ENCODE data around the gene PTPRR.

The PTPRR gene

DNA sequence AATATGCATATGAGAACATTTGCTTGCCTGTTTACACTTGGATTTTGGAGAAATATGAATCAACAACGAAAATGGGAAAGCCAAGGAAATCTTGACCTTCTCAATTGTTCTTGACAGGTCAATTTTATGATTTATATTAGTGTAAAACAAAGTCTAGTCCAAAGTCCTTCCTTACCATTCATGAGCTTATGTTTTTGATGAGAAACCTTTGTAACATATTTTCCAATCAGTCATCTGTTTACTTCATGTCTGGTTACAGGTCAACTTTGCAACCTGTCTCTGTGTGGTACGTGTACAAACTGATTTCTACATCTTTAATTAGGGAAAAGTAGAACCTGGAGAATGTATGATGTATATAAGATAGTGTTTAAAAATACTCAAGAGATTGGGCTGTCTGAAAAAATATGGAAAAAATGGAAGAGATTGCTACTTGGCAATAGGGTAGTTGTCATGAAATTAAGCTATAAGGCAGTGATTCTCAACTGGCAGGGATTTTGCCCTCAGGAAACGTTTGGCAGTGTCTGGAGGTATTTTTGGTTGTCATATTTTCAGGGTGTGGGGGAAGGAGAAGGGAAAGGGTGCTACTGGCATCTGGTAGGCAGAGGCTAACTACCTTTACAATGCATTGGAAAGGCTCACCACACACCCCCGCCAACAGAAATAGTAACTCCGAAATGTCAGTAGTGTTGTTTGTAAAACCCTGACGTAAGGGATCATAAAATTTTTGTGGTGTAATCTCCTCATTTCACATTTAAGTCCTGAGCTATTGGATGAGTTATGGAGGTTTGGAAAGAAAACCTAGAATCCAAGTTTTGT is 172.9 kb downstream of the PTPRR start:
- no peak overlapping the region for H3K56ac ChIP-seq (ENCODE audit: low read length)
- no peaks in the 10 kb centered on the region for H3K4me1 ChIP-seq (ENCODE audit: control insufficient read depth, low read depth, low read length)
- no peak overlapping the region for H3K4ac ChIP-seq (ENCODE audit: low read depth, low read length)
- no peaks in the 10 kb centered on the region for H3K79me1 ChIP-seq (ENCODE audit: low read length)
- H2BK120ac ChIP-seq (ENCODE audit: low read depth, low read length), result no peak overlapping the region
- no peak overlapping the region for H3K27ac ChIP-seq (ENCODE audit: low read depth, low read length)
- no peak for DNase-seq
- H3K36me3 ChIP-seq (ENCODE audit: control insufficient read depth, insufficient read depth, low read length), result no peaks in the 10 kb centered on the region
- no peak overlapping the region for H3K4me3 ChIP-seq (ENCODE audit: low read length)
- H2BK15ac ChIP-seq (replicated peaks; ENCODE audit: low read depth), result no peak overlapping the region
- H2AK5ac ChIP-seq (ENCODE audit: low read length), result no peak overlapping the region
- no peak overlapping the region for H3K23ac ChIP-seq (ENCODE audit: low read length)
- no peak overlapping the region for H3K18ac ChIP-seq (ENCODE audit: low read length)
- H3K79me2 ChIP-seq (ENCODE audit: control insufficient read depth, insufficient read depth, low read length), result no peaks in the 10 kb centered on the region
- no peak overlapping the region for H2BK5ac ChIP-seq (ENCODE audit: low read length)
- WGBS (ENCODE audit: extremely low coverage, insufficient coverage, low lambda C conversion rate), result no CpG with 5 or more reads among the region's 6 CpGs
- no peak overlapping the region for H3K9ac ChIP-seq (ENCODE audit: low read length)
- H3K27me3 ChIP-seq (ENCODE audit: insufficient read depth, low read length, poor library complexity), result no peaks in the 10 kb centered on the region
- no peak overlapping the region for H4K8ac ChIP-seq (ENCODE audit: low read depth, low read length)
- no peak overlapping the region for H4K5ac ChIP-seq (ENCODE audit: low read length)
- H3K4me2 ChIP-seq (ENCODE audit: low read length), result no peak overlapping the region

DNA sequence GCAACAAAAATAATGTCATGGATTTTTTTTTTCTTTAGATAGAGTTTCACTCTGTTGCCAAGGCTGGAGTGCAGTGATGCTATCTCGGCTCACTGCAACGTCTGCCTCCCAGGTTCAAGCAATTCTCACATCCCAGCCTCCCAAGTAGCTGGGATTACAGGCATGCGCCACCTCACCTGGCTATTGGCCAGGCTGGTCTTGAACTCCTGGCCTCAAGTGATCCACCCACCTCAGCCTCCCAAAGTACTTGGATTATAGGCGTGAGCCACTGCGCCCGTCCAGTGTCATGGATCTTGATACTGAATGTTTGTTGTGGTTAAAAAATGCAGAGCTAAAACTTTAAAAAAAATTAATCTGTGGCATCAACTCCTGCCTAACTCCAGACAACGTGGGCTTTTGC is 175.5 kb downstream of the PTPRR start:
- Histone ChIP-seq H2BK5ac (ENCODE audit: low read length) (no peak overlapping the region), H3K79me2 (ENCODE audit: control insufficient read depth, insufficient read depth, low read length) (no peaks in the 10 kb centered on the region), H3K56ac (ENCODE audit: low read length) (no peak overlapping the region), H4K5ac (ENCODE audit: low read length) (no peak overlapping the region), H3K4me3 (ENCODE audit: low read length) (no peak overlapping the region), H3K18ac (ENCODE audit: low read length) (no peak overlapping the region), H2BK120ac (ENCODE audit: low read depth, low read length) (no peak overlapping the region), H3K23ac (ENCODE audit: low read length) (no peak overlapping the region), H4K8ac (ENCODE audit: low read depth, low read length) (no peak overlapping the region), H3K4me2 (ENCODE audit: low read length) (no peak overlapping the region), H3K36me3 (ENCODE audit: control insufficient read depth, insufficient read depth, low read length) (no peaks in the 10 kb centered on the region), H3K4ac (ENCODE audit: low read depth, low read length) (no peak overlapping the region), H2AK5ac (ENCODE audit: low read length) (no peak overlapping the region), H3K27ac (ENCODE audit: low read depth, low read length) (no peak overlapping the region), H2BK15ac (replicated peaks; ENCODE audit: low read depth) (no peak overlapping the region), H3K27me3 (ENCODE audit: insufficient read depth, low read length, poor library complexity) (no peaks in the 10 kb centered on the region), H3K79me1 (ENCODE audit: low read length) (no peaks in the 10 kb centered on the region), H3K9ac (ENCODE audit: low read length) (no peak overlapping the region), H3K4me1 (ENCODE audit: control insufficient read depth, low read depth, low read length) (no peaks in the 10 kb centered on the region)
- DNase-seq, result no peak
- no CpG with 5 or more reads among the region's 7 CpGs for WGBS (ENCODE audit: extremely low coverage, insufficient coverage, low lambda C conversion rate)

GRCh38 chr12:70744178-70744577 is 176.4 kb downstream of the PTPRR start:
- H3K9ac ChIP-seq (ENCODE audit: low read length), result no peak overlapping the region
- H3K56ac ChIP-seq (ENCODE audit: low read length), result no peak overlapping the region
- no peak overlapping the region for H3K4me2 ChIP-seq (ENCODE audit: low read length)
- H3K27ac ChIP-seq (ENCODE audit: low read depth, low read length), result no peak overlapping the region
- H2AK5ac ChIP-seq (ENCODE audit: low read length), result no peak overlapping the region
- no peak overlapping the region for H3K4me3 ChIP-seq (ENCODE audit: low read length)
- H2BK15ac ChIP-seq (replicated peaks; ENCODE audit: low read depth), result no peak overlapping the region
- H4K5ac ChIP-seq (ENCODE audit: low read length), result no peak overlapping the region
- no peak overlapping the region for H4K8ac ChIP-seq (ENCODE audit: low read depth, low read length)
- no peak overlapping the region for H2BK120ac ChIP-seq (ENCODE audit: low read depth, low read length)
- H3K36me3 ChIP-seq (ENCODE audit: control insufficient read depth, insufficient read depth, low read length), result no peaks in the 10 kb centered on the region
- no peaks in the 10 kb centered on the region for H3K4me1 ChIP-seq (ENCODE audit: control insufficient read depth, low read depth, low read length)
- H3K4ac ChIP-seq (ENCODE audit: low read depth, low read length), result no peak overlapping the region
- DNase-seq, result peak; percentile 43
- H3K27me3 ChIP-seq (ENCODE audit: insufficient read depth, low read length, poor library complexity), result no peaks in the 10 kb centered on the region
- no peaks in the 10 kb centered on the region for H3K79me1 ChIP-seq (ENCODE audit: low read length)
- H2BK5ac ChIP-seq (ENCODE audit: low read length), result no peak overlapping the region
- H3K18ac ChIP-seq (ENCODE audit: low read length), result no peak overlapping the region
- H3K23ac ChIP-seq (ENCODE audit: low read length), result no peak overlapping the region
- WGBS (ENCODE audit: extremely low coverage, insufficient coverage, low lambda C conversion rate), result no CpG with 5 or more reads among the region's 2 CpGs
- no peaks in the 10 kb centered on the region for H3K79me2 ChIP-seq (ENCODE audit: control insufficient read depth, insufficient read depth, low read length)

DNA sequence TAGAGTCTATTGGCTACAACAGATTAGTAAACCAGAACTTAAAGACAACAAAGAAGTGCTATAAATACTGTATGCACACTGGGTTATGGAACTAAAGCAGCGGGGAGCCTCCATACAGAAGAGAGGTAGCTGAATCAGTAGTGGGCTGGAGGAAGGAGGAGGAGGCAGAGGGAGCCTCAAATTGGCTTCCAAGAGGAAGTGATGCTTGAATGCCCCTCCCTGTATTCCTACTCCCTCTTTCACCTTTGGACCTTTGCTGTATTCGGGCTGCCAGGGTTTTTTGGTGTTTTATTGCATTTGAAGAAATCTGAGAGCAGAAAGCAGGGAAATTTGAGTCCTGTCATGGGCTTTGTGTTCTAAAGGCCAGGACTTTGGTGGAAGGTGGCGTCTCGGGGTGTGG is 179.3 kb downstream of the PTPRR start:
- Histone ChIP-seq H4K5ac (ENCODE audit: low read length) (no peak overlapping the region), H2AK5ac (ENCODE audit: low read length) (no peak overlapping the region), H3K36me3 (ENCODE audit: control insufficient read depth, insufficient read depth, low read length) (no peaks in the 10 kb centered on the region), H3K4me3 (ENCODE audit: low read length) (no peak overlapping the region), H3K4me1 (ENCODE audit: control insufficient read depth, low read depth, low read length) (no peaks in the 10 kb centered on the region), H2BK120ac (ENCODE audit: low read depth, low read length) (no peak overlapping the region), H3K23ac (ENCODE audit: low read length) (no peak overlapping the region), H3K56ac (ENCODE audit: low read length) (no peak overlapping the region), H3K4ac (ENCODE audit: low read depth, low read length) (no peak overlapping the region), H3K18ac (ENCODE audit: low read length) (no peak overlapping the region), H3K79me1 (ENCODE audit: low read length) (no peaks in the 10 kb centered on the region), H3K27ac (ENCODE audit: low read depth, low read length) (no peak overlapping the region), H3K27me3 (ENCODE audit: insufficient read depth, low read length, poor library complexity) (no peaks in the 10 kb centered on the region), H2BK5ac (ENCODE audit: low read length) (no peak overlapping the region), H2BK15ac (replicated peaks; ENCODE audit: low read depth) (no peak overlapping the region), H3K79me2 (ENCODE audit: control insufficient read depth, insufficient read depth, low read length) (no peaks in the 10 kb centered on the region), H4K8ac (ENCODE audit: low read depth, low read length) (no peak overlapping the region), H3K4me2 (ENCODE audit: low read length) (no peak overlapping the region), H3K9ac (ENCODE audit: low read length) (no peak overlapping the region)
- no CpG with 5 or more reads among the region's 4 CpGs for WGBS (ENCODE audit: extremely low coverage, insufficient coverage, low lambda C conversion rate)
- DNase-seq, result no peak

GRCh38 chr12:70739756-70740155 is 180.8 kb downstream of the PTPRR start:
- no peak overlapping the region for H2BK120ac ChIP-seq (ENCODE audit: low read depth, low read length)
- WGBS (ENCODE audit: extremely low coverage, insufficient coverage, low lambda C conversion rate), result no CpG with 5 or more reads among the region's 2 CpGs
- H4K8ac ChIP-seq (ENCODE audit: low read depth, low read length), result no peak overlapping the region
- no peak overlapping the region for H2BK5ac ChIP-seq (ENCODE audit: low read length)
- H3K36me3 ChIP-seq (ENCODE audit: control insufficient read depth, insufficient read depth, low read length), result no peaks in the 10 kb centered on the region
- H3K4me2 ChIP-seq (ENCODE audit: low read length), result no peak overlapping the region
- no peak overlapping the region for H3K23ac ChIP-seq (ENCODE audit: low read length)
- H3K4me1 ChIP-seq (ENCODE audit: control insufficient read depth, low read depth, low read length), result no peaks in the 10 kb centered on the region
- H2BK15ac ChIP-seq (replicated peaks; ENCODE audit: low read depth), result no peak overlapping the region
- H3K56ac ChIP-seq (ENCODE audit: low read length), result no peak overlapping the region
- no peak overlapping the region for H3K9ac ChIP-seq (ENCODE audit: low read length)
- H2AK5ac ChIP-seq (ENCODE audit: low read length), result no peak overlapping the region
- no peak overlapping the region for H3K27ac ChIP-seq (ENCODE audit: low read depth, low read length)
- H3K18ac ChIP-seq (ENCODE audit: low read length), result no peak overlapping the region
- H3K79me2 ChIP-seq (ENCODE audit: control insufficient read depth, insufficient read depth, low read length), result no peaks in the 10 kb centered on the region
- H3K4ac ChIP-seq (ENCODE audit: low read depth, low read length), result no peak overlapping the region
- H3K4me3 ChIP-seq (ENCODE audit: low read length), result no peak overlapping the region
- H3K27me3 ChIP-seq (ENCODE audit: insufficient read depth, low read length, poor library complexity), result no peaks in the 10 kb centered on the region
- no peaks in the 10 kb centered on the region for H3K79me1 ChIP-seq (ENCODE audit: low read length)
- H4K5ac ChIP-seq (ENCODE audit: low read length), result no peak overlapping the region
- no peak for DNase-seq

All from mesendoderm (in vitro differentiated cells).